ENCODE data around the gene MYO1B. TPM values are rescaled to one million over a fixed set of nuclear protein-coding genes. Genes with fewer than 3 reads are reported as not detected.

Gene MYO1B
- total and polyA plus RNA-seq, 5 donors from 2014 or later = not detected

DNA sequence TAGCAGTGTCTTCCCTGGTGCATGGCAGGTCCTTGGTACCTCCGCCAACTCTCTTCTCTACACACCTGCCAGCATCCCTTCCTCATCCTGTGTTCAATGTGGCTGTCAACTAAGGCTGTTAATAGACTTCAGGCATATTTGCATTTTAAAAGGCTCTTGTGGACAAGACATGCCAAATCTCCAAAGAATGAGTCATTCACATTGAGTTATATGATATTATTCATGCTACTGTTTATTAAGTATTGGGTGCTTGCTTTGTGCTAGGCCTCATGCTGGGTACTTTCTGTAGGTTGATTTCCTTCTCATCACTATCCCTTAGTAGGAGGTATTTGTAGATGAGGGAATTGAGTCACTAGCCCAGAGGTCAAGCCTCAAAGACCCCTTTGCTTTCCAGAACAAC lies 5.2 kb downstream of the MYO1B start:
- H3K4me1 ChIP-seq (ENCODE audit: control insufficient read depth, insufficient read depth, low read length, poor library complexity, severe bottlenecking) = peaks cover 8% of the 10 kb centered on the region
- no peaks in the 10 kb centered on the region for H3K36me3 Mint-ChIP-seq
- peaks cover 0 to 6% (median 0%) of the 10 kb centered on the region in 7 donors for H3K9me3 Mint-ChIP-seq
- no peak for ATAC-seq (ENCODE audit: low read depth in 2 of 2)
- no peak overlapping the region for H3K27ac Mint-ChIP-seq
- peaks cover 23% of the 10 kb centered on the region for H3K27me3 ChIP-seq (ENCODE audit: control insufficient read depth, insufficient read depth, low read length)
- H3K4me1 Mint-ChIP-seq = peaks cover 0 to 3% (median 0%) of the 10 kb centered on the region in 4 donors
- no peak for DNase-seq
- H3K36me3 ChIP-seq (ENCODE audit: control insufficient read depth, insufficient read depth, low read length) = no peaks in the 10 kb centered on the region
- H3K4me3 ChIP-seq (ENCODE audit: low read depth, low read length) = no peak overlapping the region
- no peak overlapping the region for H3K4me3 Mint-ChIP-seq
- no peaks in the 10 kb centered on the region for H3K9me3 ChIP-seq (ENCODE audit: control insufficient read depth in 2 of 2, low read length in 2 of 2)
- no peak overlapping the region for H3K27ac ChIP-seq (ENCODE audit: insufficient read depth, low read length, poor library complexity, severe bottlenecking)
- peaks cover 45% of the 10 kb centered on the region for H3K27me3 Mint-ChIP-seq

DNA sequence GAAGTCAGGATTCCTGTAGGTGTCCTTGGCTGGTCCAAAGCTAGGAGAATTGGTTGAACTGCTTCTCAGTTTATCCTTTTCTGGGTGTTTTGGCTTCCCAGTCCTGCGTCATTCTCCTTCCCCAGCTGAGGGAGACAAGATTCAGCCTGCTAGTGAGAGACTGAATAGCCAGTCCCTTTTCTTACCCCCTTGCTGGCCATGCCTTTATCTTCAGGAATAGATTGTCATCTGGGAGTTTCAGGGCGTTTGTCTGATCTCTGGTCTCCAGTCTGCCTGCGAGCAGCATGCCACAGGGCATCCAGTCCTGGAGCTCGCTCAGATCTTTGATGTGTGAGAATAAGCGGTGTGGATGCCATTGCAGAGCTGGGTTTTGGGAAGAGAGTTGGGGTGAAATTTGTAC lies 5.8 kb downstream of the MYO1B start:
- DNase-seq (no peak), ATAC-seq (ENCODE audit: low read depth in 2 of 2) (no peak)
- H3K27me3 Mint-ChIP-seq = peaks cover 43% of the 10 kb centered on the region
- peaks cover 0 to 6% (median 0%) of the 10 kb centered on the region in 7 donors for H3K9me3 Mint-ChIP-seq
- peaks cover 0 to 3% (median 0%) of the 10 kb centered on the region in 4 donors for H3K4me1 Mint-ChIP-seq
- no peak overlapping the region for H3K27ac Mint-ChIP-seq
- H3K4me3 Mint-ChIP-seq = no peak overlapping the region
- H3K36me3 Mint-ChIP-seq = no peaks in the 10 kb centered on the region
- H3K27me3 ChIP-seq (ENCODE audit: control insufficient read depth, insufficient read depth, low read length) = peaks cover 23% of the 10 kb centered on the region
- H3K4me1 ChIP-seq (ENCODE audit: control insufficient read depth, insufficient read depth, low read length, poor library complexity, severe bottlenecking) = peaks cover 2% of the 10 kb centered on the region
- H3K9me3 ChIP-seq (ENCODE audit: control insufficient read depth in 2 of 2, low read length in 2 of 2) = no peaks in the 10 kb centered on the region
- no peak overlapping the region for H3K4me3 ChIP-seq (ENCODE audit: low read depth, low read length)
- no peaks in the 10 kb centered on the region for H3K36me3 ChIP-seq (ENCODE audit: control insufficient read depth, insufficient read depth, low read length)
- H3K27ac ChIP-seq (ENCODE audit: insufficient read depth, low read length, poor library complexity, severe bottlenecking) = no peak overlapping the region

DNA sequence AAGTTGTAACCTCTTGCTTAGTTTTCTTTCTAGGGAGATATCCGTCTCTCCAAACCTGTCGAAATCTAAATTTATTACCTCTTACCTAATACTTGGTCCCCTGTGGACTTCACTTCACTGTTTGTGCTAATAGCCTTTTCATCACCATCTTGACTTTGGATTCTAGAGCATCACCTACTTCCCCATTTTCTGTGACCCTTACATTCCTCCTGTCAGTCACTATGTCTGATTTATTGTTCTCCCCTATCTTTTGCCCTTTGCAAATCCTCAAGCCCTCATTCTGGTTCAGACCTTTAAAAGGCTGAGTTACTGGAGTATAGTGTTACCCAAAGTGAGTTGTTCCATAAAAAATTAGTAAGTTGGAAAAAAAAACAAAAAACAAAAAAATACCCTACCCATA lies 7.5 kb downstream of the MYO1B start:
- Mint-ChIP-seq H3K27me3 (peaks cover 34% of the 10 kb centered on the region), H3K27ac (no peak overlapping the region)
- no peaks in the 10 kb centered on the region for H3K9me3 ChIP-seq (ENCODE audit: control insufficient read depth in 2 of 2, low read length in 2 of 2)

DNA sequence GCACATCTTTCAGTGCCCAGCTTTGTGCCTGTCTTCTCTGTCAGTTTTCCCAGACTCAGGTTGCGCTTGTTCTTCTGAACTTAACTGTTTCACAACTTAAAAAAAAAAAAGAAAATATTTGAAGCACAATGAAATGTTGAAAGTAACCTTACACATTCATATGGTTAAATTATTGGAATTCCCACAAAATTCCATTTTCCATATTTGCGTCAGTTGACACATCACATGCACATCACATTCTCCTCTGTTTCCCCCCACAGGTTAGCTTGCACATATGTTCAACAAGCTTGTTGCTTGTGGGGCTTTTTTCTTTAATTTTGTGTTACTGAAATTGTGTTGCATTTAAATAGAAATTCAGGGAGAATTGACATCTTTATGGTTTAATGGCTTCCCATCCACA lies 8.3 kb downstream of the MYO1B start:
- no peak for DNase-seq
- no peaks in the 10 kb centered on the region for H3K9me3 Mint-ChIP-seq
- no peak overlapping the region for H3K4me3 Mint-ChIP-seq
- no peaks in the 10 kb centered on the region for H3K4me1 Mint-ChIP-seq
- ATAC-seq (ENCODE audit: low read depth in 2 of 2) = no peak
- no peaks in the 10 kb centered on the region for H3K9me3 ChIP-seq (ENCODE audit: control insufficient read depth in 2 of 2, low read length in 2 of 2)
- H3K4me3 ChIP-seq (ENCODE audit: low read depth, low read length) = no peak overlapping the region
- H3K27me3 ChIP-seq (ENCODE audit: control insufficient read depth, insufficient read depth, low read length) = peaks cover 4% of the 10 kb centered on the region
- no peaks in the 10 kb centered on the region for H3K36me3 ChIP-seq (ENCODE audit: control insufficient read depth, insufficient read depth, low read length)
- no peaks in the 10 kb centered on the region for H3K36me3 Mint-ChIP-seq
- H3K27ac Mint-ChIP-seq = no peak overlapping the region
- H3K27ac ChIP-seq (ENCODE audit: insufficient read depth, low read length, poor library complexity, severe bottlenecking) = no peak overlapping the region
- H3K27me3 Mint-ChIP-seq = peaks cover 30% of the 10 kb centered on the region
- H3K4me1 ChIP-seq (ENCODE audit: control insufficient read depth, insufficient read depth, low read length, poor library complexity, severe bottlenecking) = no peaks in the 10 kb centered on the region

More for the DNA sequence above, 7.5 kb downstream of the MYO1B start:
- H3K4me3 Mint-ChIP-seq = no peak overlapping the region
- H3K9me3 Mint-ChIP-seq = no peaks in the 10 kb centered on the region
- Histone ChIP-seq H3K27ac (ENCODE audit: insufficient read depth, low read length, poor library complexity, severe bottlenecking) (no peak overlapping the region), H3K27me3 (ENCODE audit: control insufficient read depth, insufficient read depth, low read length) (peaks cover 9% of the 10 kb centered on the region), H3K4me3 (ENCODE audit: low read depth, low read length) (no peak overlapping the region), H3K36me3 (ENCODE audit: control insufficient read depth, insufficient read depth, low read length) (no peaks in the 10 kb centered on the region), H3K4me1 (ENCODE audit: control insufficient read depth, insufficient read depth, low read length, poor library complexity, severe bottlenecking) (no peaks in the 10 kb centered on the region)
- H3K4me1 Mint-ChIP-seq = no peaks in the 10 kb centered on the region
- DNase-seq (no peak), ATAC-seq (ENCODE audit: low read depth in 2 of 2) (no peak)
- H3K36me3 Mint-ChIP-seq = no peaks in the 10 kb centered on the region

DNA sequence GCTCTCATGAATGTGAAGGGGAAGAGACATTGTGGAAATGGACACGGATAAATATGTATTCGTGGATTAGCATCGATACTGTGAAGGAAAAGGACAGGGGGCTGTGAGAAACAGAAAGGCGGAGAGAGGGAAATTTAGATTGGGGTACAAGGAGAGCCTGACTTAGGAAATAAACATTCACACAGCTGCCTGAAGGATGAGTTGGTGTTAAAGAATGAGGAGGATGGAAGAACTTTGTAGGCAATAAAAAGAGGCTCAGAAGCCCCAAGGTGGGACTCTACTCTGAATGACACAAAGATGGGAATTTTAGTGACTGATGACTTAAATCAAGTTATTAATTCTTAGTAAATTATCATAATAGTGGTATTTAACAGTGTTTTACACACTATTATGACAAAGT lies 10.1 kb downstream of the MYO1B start:
- Histone ChIP-seq H3K27ac (ENCODE audit: insufficient read depth, low read length, poor library complexity, severe bottlenecking) (no peak overlapping the region), H3K9me3 (ENCODE audit: control insufficient read depth in 2 of 2, low read length in 2 of 2) (no peaks in the 10 kb centered on the region), H3K27me3 (ENCODE audit: control insufficient read depth, insufficient read depth, low read length) (peaks cover 4% of the 10 kb centered on the region), H3K4me3 (ENCODE audit: low read depth, low read length) (no peak overlapping the region), H3K36me3 (ENCODE audit: control insufficient read depth, insufficient read depth, low read length) (no peaks in the 10 kb centered on the region), H3K4me1 (ENCODE audit: control insufficient read depth, insufficient read depth, low read length, poor library complexity, severe bottlenecking) (no peaks in the 10 kb centered on the region)
- H3K27me3 Mint-ChIP-seq = peaks cover 21% of the 10 kb centered on the region
- DNase-seq = no peak
- no peaks in the 10 kb centered on the region for H3K4me1 Mint-ChIP-seq
- H3K4me3 Mint-ChIP-seq = no peak overlapping the region
- H3K9me3 Mint-ChIP-seq = no peaks in the 10 kb centered on the region
- H3K27ac Mint-ChIP-seq = no peak overlapping the region
- ATAC-seq (ENCODE audit: low read depth in 2 of 2) = no peak
- no peaks in the 10 kb centered on the region for H3K36me3 Mint-ChIP-seq

DNA sequence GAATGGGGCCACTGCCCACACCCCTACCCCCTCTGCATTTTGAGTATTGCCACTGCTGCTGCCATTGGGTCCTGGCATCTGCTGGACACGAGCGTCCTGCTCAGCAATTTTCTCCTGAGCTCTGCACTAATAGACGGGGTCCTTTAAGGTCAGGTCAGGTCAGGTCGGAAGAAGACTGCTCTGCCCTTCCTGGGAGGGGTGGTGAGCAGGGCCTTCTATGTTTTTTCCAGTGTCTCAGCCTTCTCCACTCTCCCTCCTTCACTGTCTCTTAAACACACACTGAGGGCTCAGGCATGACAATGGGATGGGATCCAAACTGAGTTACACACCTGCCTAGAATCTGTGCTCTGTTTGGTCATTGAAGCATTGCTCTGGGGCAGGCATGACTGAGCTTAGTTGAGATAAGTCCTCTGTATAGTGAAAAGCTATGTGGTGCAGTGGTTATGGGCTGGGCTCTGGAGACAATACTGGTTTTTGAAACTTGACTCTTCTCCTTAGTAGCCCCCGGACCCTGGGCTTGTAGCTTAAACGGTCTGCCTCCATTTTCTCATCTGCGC lies 10.6 kb downstream of the MYO1B start:
- DNase-seq (no peak), ATAC-seq (ENCODE audit: low read depth in 2 of 2) (no peak)
- H3K4me1 Mint-ChIP-seq = no peaks in the 10 kb centered on the region
- H3K27me3 Mint-ChIP-seq = peaks cover 20% of the 10 kb centered on the region
- no peaks in the 10 kb centered on the region for H3K36me3 ChIP-seq (ENCODE audit: control insufficient read depth, insufficient read depth, low read length)
- H3K27me3 ChIP-seq (ENCODE audit: control insufficient read depth, insufficient read depth, low read length) = peaks cover 4% of the 10 kb centered on the region
- H3K9me3 Mint-ChIP-seq = no peaks in the 10 kb centered on the region
- H3K36me3 Mint-ChIP-seq = no peaks in the 10 kb centered on the region
- no peak overlapping the region for H3K27ac Mint-ChIP-seq
- H3K4me3 ChIP-seq (ENCODE audit: low read depth, low read length) = no peak overlapping the region
- H3K9me3 ChIP-seq (ENCODE audit: control insufficient read depth in 2 of 2, low read length in 2 of 2) = no peaks in the 10 kb centered on the region
- H3K27ac ChIP-seq (ENCODE audit: insufficient read depth, low read length, poor library complexity, severe bottlenecking) = no peak overlapping the region
- no peaks in the 10 kb centered on the region for H3K4me1 ChIP-seq (ENCODE audit: control insufficient read depth, insufficient read depth, low read length, poor library complexity, severe bottlenecking)
- no peak overlapping the region for H3K4me3 Mint-ChIP-seq

DNA sequence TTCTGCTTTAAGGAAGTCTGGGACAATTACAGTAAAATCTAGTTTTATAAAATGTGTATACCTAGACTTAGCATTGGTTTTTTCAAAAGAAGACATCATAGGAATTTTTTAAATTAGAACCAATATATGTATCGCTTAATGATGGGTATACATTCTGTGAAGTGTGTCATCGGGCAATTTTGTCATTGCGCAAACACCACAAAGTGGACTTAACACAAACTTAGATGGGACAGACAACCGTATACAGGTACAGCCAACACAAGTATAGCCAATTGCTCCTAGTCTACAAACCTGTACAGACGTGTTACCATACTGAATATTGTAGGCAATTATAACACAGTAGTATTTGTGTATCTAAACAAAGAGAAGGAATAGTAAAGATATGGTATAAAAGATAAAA lies 12.7 kb downstream of the MYO1B start:
- Histone ChIP-seq H3K4me1 (ENCODE audit: control insufficient read depth, insufficient read depth, low read length, poor library complexity, severe bottlenecking) (no peaks in the 10 kb centered on the region), H3K9me3 (ENCODE audit: control insufficient read depth in 2 of 2, low read length in 2 of 2) (no peaks in the 10 kb centered on the region), H3K36me3 (ENCODE audit: control insufficient read depth, insufficient read depth, low read length) (no peaks in the 10 kb centered on the region), H3K4me3 (ENCODE audit: low read depth, low read length) (no peak overlapping the region), H3K27me3 (ENCODE audit: control insufficient read depth, insufficient read depth, low read length) (peaks cover 4% of the 10 kb centered on the region), H3K27ac (ENCODE audit: insufficient read depth, low read length, poor library complexity, severe bottlenecking) (no peak overlapping the region)
- Mint-ChIP-seq H3K4me3 (no peak overlapping the region), H3K36me3 (no peaks in the 10 kb centered on the region), H3K27ac (no peak overlapping the region), H3K9me3 (no peaks in the 10 kb centered on the region), H3K27me3 (peaks cover 28% of the 10 kb centered on the region), H3K4me1 (no peaks in the 10 kb centered on the region)
- DNase-seq = no peak
- ATAC-seq (ENCODE audit: low read depth in 2 of 2) = no peak

DNA sequence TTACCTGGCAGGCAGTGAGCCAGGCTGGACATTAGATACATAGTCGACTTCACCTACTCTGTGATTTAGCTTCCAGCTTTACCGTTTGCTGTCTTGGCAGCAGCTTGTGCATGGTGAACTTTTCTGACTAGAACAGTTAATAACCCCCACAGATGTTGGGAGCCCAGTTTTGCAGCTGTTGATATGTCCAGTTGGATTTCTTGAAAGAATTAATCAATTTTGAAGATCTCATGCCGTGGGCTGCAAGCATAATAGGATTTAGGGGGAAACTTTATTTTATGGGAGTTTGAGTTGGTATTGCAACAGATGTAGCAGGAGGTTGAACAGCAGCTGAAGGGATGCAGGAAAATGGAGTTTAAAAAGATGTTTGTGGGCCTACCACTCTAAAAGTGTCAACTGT lies 13.8 kb downstream of the MYO1B start:
- Mint-ChIP-seq H3K27me3 (peaks cover 30% of the 10 kb centered on the region), H3K27ac (no peak overlapping the region), H3K9me3 (no peaks in the 10 kb centered on the region), H3K36me3 (no peaks in the 10 kb centered on the region), H3K4me1 (no peaks in the 10 kb centered on the region), H3K4me3 (no peak overlapping the region)
- peaks cover 2% of the 10 kb centered on the region for H3K27me3 ChIP-seq (ENCODE audit: control insufficient read depth, insufficient read depth, low read length)
- no peaks in the 10 kb centered on the region for H3K9me3 ChIP-seq (ENCODE audit: control insufficient read depth in 2 of 2, low read length in 2 of 2)
- no peak overlapping the region for H3K4me3 ChIP-seq (ENCODE audit: low read depth, low read length)
- no peaks in the 10 kb centered on the region for H3K36me3 ChIP-seq (ENCODE audit: control insufficient read depth, insufficient read depth, low read length)
- no peaks in the 10 kb centered on the region for H3K4me1 ChIP-seq (ENCODE audit: control insufficient read depth, insufficient read depth, low read length, poor library complexity, severe bottlenecking)
- DNase-seq = no peak
- no peak overlapping the region for H3K27ac ChIP-seq (ENCODE audit: insufficient read depth, low read length, poor library complexity, severe bottlenecking)
- no peak for ATAC-seq (ENCODE audit: low read depth in 2 of 2)

All from CD4-positive, CD25-positive, alpha-beta regulatory T cell (primary cell).